ENCODE measurements around the gene LZTS2. TPM values are rescaled to one million over a fixed set of nuclear protein-coding genes. Genes with fewer than 3 reads are reported as not detected.

LZTS2 gene
- total RNA-seq, 1 experiment from 2014 or later: 69.1 TPM

- no peak overlapping the region for H2BK12ac ChIP-seq (ENCODE audit: insufficient read length, low read depth, low read length)
- H2BK15ac ChIP-seq (ENCODE audit: low read depth, low read length): no peak overlapping the region
- no peak overlapping the region for H3K4ac ChIP-seq (ENCODE audit: low read depth, low read length)
- H2BK20ac ChIP-seq (ENCODE audit: low read depth, low read length, poor library complexity, severe bottlenecking): no peak overlapping the region
- H3K23me2 ChIP-seq (ENCODE audit: insufficient read length, low read depth, low read length, poor library complexity, severe bottlenecking): no peaks in the 10 kb centered on the region
- WGBS (ENCODE audit: extremely low coverage, insufficient read length, low lambda C conversion rate): no CpG with 5 or more reads among the region's 14 CpGs
- H3K9me3 ChIP-seq (ENCODE audit: control insufficient read depth, low read depth, low read length): no peaks in the 10 kb centered on the region
- no peak overlapping the region for H3K14ac ChIP-seq (ENCODE audit: insufficient read depth, low read length)
- H2BK120ac ChIP-seq (ENCODE audit: low read depth, low read length, poor library complexity, severe bottlenecking): no peak overlapping the region
- no peak overlapping the region for H4K91ac ChIP-seq (ENCODE audit: insufficient read length, low read depth, low read length)
- H3T11ph ChIP-seq (ENCODE audit: low read length): no peak overlapping the region
- H2BK5ac ChIP-seq (ENCODE audit: insufficient read length, low read length): no peak overlapping the region
- H3K9me3 Mint-ChIP-seq: no peaks in the 10 kb centered on the region; a peak in 1 of 5 replicates
- peak overlapping the region in 1 of 2 experiments; percentile 2; a peak in 1 of 5 replicates for H3K4me3 Mint-ChIP-seq
- DNase-seq: peak; percentile 86
- no peak overlapping the region for H3K4me2 ChIP-seq (ENCODE audit: insufficient read depth, insufficient read length, low read length)
- no peak overlapping the region for H4K8ac ChIP-seq (replicated peaks; ENCODE audit: insufficient read length, low read depth, low read length)
- H2AFZ ChIP-seq (ENCODE audit: low read length): no peak overlapping the region
- H3K9ac ChIP-seq (ENCODE audit: extremely low read depth, insufficient read length, low read length): no peak overlapping the region
- H3K79me2 ChIP-seq (ENCODE audit: insufficient read depth, low read length): no peaks in the 10 kb centered on the region
- TF ChIP-seq CTCF (conservative IDR thresholded peaks at IDR 0.05): peak; percentile 98
- H3K27me3 ChIP-seq (ENCODE audit: insufficient read depth, low read length): peaks cover 7% of the 10 kb centered on the region; the same call in 1 of the 2 replicates
- no peaks in the 10 kb centered on the region for H3K36me3 Mint-ChIP-seq (ENCODE audit: insufficient read depth in 1 of 3, low read depth in 3 of 3)
- H3K4me1 Mint-ChIP-seq: peaks cover 24 to 46% of the 10 kb centered on the region in 2 experiments
- no peak overlapping the region for H3K27ac ChIP-seq (ENCODE audit: insufficient read length, low read depth, low read length)
- peaks cover 41% of the 10 kb centered on the region for H3K27me3 Mint-ChIP-seq (ENCODE audit: low read depth)
- no peak overlapping the region for H3K23ac ChIP-seq (ENCODE audit: insufficient read length, low read depth, low read length)
- peak overlapping the region in 1 of 3 experiments; percentile 32; a peak in 2 of 7 replicates for H3K27ac Mint-ChIP-seq
- H3K4me1 ChIP-seq (ENCODE audit: insufficient read depth, low read length): no peaks in the 10 kb centered on the region
- H3K79me1 ChIP-seq (ENCODE audit: insufficient read depth, low read depth, low read length, poor library complexity, severe bottlenecking): no peaks in the 10 kb centered on the region
- no peak overlapping the region for H3K56ac ChIP-seq (ENCODE audit: insufficient read length, low read depth, low read length)
- H4K5ac ChIP-seq (ENCODE audit: insufficient read length, low read depth, low read length): no peak overlapping the region
- H3K18ac ChIP-seq (ENCODE audit: insufficient read length, low read depth, low read length): no peak overlapping the region
- no peak overlapping the region for H2AK5ac ChIP-seq (ENCODE audit: insufficient read length, low read length)
- H4K20me1 ChIP-seq (ENCODE audit: control insufficient read depth, insufficient read depth, insufficient read length): no peaks in the 10 kb centered on the region
Observed at GRCh38 chr10:101012525-101013364, 13.1 kb downstream of the LZTS2 start.
